GM18505 (cell line): ENCODE measurements around the gene RGPD8.
"Not testable (repeated sequence)": the region's sequence is repeated elsewhere in the genome, so short reads cannot be mapped to it uniquely, and the experiment has no call there.

Experiments used
- ATAC-seq: cut with Tn5 transposase; IDR thresholded peaks from one replicate; pipeline ENCODE4 v1.9.1; 2021; ENCODE audit not compliant: unreplicated experiment
- POLR2A ChIP-seq: IDR thresholded peaks from 4 replicates; pipeline ENCODE4 v1.6.1; 2011; ENCODE audit warnings: borderline replicate concordance; ENCODE audit not compliant: insufficient read depth, insufficient read length; ENCODE audit errors: extremely low read depth

The RGPD8 gene

DNA sequence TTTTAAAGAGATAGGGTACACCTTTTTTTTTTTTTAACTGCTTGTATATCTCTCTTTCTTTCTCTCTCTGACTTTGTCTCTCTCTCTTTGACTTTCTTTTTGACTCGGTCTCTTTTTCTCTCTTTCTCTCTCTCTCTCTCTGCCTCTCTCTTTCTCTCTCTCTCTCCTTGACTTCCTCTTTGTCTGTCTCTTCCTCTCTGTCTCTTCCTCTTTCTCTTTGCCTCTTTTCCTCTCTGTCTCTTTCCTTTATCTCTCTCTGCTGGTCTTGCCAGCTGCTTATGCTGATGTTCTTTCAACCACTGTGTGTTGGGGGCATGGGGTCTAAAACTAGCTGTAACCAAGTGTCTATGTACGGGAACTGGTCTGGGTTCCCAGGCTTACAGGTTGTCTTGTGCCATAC lies 81.2 kb downstream of the RGPD8 start:
- ATAC-seq: not testable (repeated sequence)

DNA sequence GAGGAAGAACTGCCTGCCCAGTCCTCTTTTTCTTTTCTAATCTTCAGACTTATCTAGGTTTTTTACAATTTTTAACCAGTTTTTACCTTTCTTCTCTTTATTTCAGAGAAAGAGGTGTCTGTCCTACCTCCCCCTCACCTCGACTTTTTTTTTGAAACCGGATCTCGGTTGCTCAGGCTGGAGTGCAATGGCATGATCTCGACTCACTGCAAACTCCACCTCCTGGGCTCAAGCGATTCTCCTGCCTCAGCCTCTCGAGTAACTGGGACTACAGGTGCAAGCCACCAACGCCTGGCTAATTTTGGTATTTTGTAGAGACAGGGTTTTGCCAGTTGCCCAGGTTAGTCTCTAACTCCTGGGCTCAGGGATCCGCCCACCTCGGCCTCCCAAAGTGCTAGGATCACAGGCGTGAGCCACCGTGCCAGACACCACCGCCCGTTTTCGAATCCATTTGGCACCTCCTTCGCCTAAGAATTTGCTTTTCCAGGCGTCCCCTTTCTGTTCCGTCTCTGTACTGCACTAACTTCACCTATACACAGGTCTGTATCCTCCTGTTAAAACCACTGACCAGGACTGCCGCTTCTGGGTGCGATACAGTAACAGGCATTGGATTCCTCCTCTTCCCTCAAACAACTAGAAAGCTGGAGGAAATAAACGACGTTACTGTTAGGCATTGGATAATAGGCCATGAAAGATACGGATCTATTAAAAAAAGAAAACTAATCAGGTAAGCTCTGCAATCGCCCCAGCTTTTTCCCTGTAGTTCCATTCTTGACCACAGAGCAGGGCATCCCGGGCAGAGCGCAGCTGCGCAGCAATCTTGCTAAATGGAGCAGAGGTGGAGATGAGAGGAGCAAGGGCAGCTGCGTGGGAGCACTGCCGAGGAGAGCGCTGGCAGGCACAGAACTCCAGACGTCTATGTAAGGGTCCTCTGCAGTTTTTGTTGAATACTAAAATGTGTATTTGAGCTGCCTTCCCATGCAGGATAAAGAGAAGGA lies 88.1 kb downstream of the RGPD8 start:
- ATAC-seq: no peak
- no peak for TF ChIP-seq POLR2A

DNA sequence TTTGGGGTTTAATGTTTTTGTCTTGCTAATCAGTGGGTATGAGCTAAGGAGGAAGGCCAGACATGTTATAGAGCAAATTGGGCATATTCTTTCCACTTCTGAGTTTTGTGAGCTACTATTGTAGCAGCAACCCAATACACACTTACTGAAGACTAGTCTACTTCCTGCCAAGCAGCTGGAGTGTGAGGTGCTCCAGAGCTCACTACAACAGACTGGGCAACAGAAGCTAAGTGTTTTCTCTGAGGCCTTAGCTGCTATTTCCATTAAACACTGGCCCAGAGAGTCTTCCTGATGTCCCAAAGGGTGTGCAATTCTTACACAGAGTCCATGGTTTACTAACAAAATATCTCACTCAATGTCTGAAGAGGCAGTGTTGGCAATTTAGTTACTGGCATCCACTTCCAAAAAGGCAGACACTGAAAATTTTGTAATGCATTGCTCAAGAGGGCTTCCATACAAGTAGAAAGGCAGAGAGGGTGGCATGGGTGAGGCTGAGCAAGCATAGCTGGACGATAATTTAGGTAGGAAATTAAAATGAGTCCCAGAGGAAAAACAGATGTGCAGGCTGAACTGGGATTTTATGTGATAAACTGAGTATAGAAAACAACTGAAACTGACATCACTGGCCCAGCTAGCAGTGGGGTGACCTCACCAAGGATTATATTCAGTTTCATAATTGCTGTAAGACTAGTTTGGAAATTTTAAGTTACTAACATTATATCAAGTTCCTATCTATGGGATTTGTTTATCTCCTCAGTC lies 89.4 kb downstream of the RGPD8 start:
- ATAC-seq: no peak

DNA sequence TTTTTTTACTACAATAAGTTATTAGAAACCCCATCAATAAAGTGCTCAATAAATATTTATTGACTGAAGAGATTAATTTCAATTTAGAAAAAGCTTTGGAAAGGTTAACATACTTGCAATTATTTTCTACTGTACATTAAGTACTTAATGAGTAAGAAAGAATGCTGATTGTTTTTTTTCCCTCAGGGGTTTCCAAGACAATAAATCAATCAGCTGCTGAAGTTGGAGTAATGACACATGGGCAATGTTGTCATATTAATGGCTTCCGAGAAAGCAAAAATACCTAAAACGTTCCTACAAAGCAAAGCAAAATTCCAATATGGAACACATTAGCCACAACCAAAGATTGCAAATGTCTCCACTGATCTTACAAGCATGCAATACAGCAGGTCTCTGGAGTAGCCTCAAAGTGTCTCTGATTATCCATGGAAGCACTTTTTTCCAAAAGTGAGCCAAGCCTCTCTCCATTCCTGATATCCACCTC lies 91.3 kb downstream of the RGPD8 start:
- no peak for ATAC-seq
- no peak for TF ChIP-seq POLR2A

More for the DNA sequence above, 89.4 kb downstream of the RGPD8 start:
- no peak for TF ChIP-seq POLR2A

DNA sequence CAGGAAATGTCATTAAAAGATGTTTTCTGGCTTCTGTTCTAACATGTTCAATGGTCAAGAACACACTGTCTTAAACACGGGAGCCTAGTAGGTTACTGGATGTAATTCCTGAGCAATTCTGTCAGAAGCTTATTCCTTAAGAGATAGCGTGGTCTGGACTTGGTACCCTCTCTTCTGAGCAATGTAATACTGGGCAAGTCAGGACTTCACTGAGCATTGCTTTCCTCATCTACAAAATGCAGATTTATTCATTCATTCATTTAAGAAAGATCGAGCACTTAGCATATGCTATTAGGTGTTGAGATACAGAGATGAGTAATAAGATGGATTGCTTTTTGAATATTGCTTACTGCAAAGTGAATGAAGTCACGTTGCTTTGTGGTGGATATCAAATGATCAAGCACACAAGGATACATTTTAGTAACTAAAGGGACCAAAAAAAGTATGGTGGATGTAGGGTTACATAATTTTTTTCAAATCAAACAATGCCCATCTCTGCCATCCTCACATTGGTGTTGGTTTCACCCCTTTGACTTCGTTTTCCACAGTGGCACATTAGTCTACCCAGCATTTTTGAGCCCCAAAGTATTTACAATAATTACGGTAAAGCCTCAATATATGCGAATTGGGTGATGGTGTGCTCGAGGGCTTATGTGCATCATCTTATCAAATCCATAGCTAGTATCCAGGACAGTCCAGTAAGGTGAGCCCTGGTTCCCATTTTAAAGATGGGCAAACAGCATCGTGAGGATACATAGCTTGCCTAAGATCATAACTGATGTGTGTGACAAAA lies 92.8 kb downstream of the RGPD8 start:
- TF ChIP-seq POLR2A: no peak
- ATAC-seq: no peak

DNA sequence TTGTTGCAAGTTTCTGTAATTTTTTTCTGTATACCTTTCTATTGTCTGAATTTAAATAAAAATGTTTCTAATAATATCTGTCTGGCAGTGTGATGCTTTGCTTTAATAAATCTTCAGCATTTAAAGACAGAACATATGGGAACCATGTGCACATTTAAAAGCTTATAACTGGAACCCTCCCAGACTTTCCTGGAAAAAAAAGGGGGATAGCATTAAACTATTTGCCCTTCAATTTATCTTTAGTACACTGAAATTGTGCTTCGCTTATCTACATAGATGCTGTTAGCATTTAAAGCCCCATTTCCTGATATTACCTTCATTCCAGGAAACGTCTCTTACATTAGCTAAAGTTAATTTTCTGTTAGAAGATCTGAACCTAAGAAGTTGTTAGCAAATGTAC lies 93.5 kb downstream of the RGPD8 start:
- no peak for TF ChIP-seq POLR2A
- no peak for ATAC-seq

DNA sequence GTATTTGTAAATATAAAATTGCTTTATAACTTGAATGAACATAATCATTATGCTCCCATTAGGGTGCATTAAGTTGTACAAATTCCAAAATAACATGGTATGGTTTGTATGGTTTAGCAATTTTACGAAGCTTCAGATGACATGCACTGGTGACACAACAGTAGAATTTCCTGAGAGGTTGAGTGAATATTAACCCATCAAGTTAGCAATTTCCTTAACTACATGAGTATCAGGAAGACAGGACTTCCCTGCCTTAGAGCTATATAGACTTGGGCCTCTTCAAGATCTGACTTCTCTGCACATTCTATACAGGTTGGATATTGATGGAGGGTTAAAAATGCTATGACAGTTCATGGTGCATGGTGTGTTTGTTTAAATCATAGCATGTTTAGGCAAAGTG lies 97.8 kb downstream of the RGPD8 start:
- no peak for ATAC-seq
- no peak for TF ChIP-seq POLR2A

DNA sequence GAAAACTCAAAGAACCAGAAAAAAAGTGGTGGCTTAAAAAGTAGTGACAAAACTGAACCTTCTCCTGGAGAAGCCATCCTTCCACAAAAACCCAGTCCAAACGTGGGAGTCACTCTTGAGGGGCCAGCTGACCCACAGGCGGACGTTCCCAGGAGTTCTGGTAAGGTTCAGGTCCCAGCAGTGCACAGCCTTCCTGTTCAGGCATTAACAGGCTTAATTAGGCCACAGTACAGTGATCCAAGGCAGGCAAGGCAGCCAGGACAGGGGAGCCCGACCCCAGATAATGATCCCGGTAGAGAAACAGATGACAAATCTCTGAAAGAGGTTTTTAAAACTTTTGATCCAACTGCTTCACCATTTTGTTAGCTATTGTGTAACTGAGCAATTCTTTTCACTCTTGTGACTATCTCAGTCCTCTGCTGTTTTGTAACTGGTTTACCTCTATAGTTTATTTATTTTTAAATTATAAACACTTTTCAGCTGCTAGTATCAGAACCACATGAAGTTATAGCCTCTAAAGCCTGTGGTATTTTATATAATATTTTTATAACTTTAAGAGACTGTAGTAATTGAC lies 101.2 kb downstream of the RGPD8 start:
- no peak for ATAC-seq
- TF ChIP-seq POLR2A: no peak

DNA sequence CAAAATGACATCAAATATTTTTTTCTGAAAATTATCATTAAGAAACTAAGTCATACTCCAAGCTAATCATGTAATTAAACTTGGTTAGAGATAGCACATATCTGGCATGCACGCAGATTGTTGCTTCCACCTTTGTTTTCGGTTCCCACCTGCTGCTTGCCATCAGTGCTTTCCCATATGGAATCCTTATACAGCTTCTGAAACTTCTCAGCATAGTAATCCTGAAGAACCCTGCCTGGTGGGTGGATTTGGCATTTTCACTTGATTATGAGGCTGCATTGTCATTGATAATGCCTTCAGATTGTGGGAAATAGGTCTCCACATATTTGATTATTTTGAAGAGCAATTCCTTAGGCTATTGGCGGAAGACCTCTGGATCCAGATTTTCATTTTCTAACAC lies 110.5 kb downstream of the RGPD8 start:
- no peak for ATAC-seq
- TF ChIP-seq POLR2A: no peak

DNA sequence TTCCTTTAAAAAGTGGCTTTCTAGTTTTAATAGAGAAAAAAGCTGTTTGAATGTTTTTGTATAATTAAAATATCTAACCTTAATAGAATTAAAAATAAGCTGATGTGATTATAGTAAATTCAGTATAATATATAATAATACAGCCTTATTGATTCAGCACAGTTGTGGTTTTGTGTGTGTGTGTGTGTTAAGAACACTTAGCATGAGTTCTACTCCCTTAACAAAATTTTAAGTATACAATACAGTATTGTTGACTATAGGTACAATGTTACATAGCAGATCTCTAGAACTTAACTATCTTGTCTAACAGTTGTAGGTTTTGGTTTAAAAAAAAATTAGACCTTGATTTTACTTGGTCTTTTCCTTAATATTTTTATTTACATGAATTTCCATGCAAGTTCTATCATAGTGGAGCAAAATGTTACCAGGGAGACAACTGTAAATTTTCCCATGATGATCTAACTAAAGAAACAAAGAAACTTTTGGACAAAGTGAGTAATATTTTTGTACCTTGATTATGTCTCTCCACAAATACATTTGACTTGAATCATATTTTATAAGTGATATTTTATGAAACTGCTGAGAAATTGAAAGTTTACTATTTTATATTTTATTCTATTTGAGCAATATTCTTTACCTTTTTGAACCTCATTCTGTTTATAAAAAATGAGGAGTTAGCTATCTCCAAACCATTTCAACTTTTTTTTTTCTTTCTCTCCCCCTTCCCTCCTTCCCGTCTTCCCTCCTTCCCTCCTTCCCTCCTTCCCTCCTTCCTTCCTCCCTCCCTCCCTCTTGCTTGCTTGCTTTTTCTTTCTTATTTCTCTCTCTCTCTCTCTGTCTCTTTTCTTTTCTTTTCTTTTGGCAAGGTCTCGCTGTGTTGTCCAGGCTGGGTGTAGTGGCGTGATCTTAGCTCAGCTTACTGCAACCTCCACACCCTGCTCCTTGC lies 111.8 kb downstream of the RGPD8 start:
- TF ChIP-seq POLR2A: no peak
- ATAC-seq: no peak
